ENCODE results near the gene TRIP13.

TRIP13 gene

DNA sequence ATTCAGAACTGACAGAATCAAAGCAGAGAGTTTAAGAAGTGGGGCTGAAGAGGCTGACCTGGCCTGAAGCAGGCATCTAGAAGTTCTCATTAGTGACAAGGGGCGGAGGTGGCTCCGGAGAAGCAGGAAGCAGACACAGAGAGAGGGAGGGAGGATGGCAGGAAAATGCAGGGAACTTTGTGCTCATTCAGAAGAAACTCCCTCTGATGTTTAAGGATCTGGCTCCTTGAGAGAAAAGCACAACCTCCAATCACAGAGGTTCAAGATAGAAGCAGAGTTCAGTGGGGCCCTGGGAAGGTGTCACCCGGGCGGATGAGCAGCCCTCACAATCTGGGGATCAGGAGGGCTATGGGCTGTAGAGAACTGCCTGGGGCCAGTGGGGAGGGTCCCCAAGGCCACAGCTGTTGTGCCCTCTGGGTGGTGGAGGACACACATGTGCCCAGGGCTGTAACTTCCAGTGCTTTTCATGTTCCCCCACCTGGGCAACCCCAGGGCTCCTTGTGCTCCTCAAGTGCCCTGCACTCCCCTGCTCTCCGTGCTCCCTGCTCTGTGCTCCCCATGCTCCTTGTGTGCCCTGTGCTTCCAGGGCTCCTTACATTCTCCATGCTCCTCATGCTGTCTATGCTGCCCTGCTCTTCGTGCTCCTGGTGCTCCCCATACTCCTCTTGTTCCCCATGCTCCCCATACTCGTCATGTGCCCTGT, 51.4 kb downstream of the TRIP13 start:
- DNase-seq (ENCODE audit: low read depth, low spot score) = no peak
- TF ChIP-seq, protein P1, sequence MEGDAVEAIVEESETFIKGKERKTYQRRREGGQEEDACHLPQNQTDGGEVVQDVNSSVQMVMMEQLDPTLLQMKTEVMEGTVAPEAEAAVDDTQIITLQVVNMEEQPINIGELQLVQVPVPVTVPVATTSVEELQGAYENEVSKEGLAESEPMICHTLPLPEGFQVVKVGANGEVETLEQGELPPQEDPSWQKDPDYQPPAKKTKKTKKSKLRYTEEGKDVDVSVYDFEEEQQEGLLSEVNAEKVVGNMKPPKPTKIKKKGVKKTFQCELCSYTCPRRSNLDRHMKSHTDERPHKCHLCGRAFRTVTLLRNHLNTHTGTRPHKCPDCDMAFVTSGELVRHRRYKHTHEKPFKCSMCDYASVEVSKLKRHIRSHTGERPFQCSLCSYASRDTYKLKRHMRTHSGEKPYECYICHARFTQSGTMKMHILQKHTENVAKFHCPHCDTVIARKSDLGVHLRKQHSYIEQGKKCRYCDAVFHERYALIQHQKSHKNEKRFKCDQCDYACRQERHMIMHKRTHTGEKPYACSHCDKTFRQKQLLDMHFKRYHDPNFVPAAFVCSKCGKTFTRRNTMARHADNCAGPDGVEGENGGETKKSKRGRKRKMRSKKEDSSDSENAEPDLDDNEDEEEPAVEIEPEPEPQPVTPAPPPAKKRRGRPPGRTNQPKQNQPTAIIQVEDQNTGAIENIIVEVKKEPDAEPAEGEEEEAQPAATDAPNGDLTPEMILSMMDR (IDR thresholded peaks at IDR 0.05; ENCODE audit: low read depth, low read length) = no peak
- in situ Hi-C loops (cut with HindIII; ENCODE audit: low sequenced_read_pairs) = no loop called here
- H3K4me3 ChIP-seq (ENCODE audit: low read depth, low read length) = no peak overlapping the region

DNA sequence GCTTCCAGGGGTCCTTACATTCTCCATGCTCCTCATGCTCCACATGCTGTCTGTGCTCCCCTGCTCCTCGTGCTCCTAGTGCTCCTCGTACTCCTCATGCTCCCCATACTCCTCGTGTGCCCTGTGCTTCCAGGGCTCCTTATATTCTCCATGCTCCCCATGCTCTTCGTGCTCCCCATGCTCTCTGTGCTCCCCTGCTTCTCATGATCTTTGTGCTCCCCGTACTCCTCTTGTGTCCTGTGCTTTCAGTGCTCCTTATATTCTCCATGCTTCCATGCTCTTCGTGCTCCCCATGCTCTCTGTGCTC, 51.9 kb downstream of the TRIP13 start:
- H3K4me3 ChIP-seq (ENCODE audit: low read depth, low read length) = no peak overlapping the region
- TF ChIP-seq, protein P1 (IDR thresholded peaks at IDR 0.05; ENCODE audit: low read depth, low read length) = no peak
- in situ Hi-C loops (cut with HindIII; ENCODE audit: low sequenced_read_pairs) = no loop called here
- DNase-seq (ENCODE audit: low read depth, low spot score) = no peak

DNA sequence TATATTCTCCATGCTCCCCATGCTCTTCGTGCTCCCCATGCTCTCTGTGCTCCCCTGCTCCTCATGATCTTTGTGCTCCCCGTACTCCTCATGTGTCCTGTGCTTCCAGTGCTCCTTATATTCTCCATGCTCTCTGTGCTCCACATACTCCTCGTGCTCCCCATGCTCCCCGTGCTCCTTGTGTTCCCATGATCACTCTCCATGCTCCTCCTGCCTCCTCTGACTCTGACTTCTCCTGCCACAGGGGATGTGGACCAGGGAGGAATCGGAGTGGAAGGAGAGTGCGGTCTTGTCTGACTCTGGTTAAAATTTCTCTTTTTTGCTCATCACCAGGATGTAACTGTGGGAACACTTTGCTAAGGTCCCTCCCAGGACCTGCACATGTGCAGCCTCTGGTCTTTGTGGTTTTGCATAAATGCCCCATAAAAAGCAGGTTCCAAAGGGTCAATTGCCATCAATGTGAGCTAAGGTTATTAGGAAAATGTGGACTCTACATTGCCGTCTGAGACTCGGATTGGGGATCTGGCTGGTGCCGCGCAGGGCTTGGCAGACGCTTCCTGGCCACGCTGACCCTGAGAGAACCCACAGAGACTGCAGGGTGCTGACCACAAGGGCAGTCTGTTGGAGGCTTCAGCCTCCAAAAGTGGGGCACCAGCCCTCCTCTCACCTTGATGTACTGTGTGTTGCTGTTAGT, 52.5 kb downstream of the TRIP13 start:
- peak; percentile 21 for DNase-seq (ENCODE audit: low read depth, low spot score)
- TF ChIP-seq, protein P1 (IDR thresholded peaks at IDR 0.05; ENCODE audit: low read depth, low read length) = no peak
- no peak overlapping the region for H3K4me3 ChIP-seq (ENCODE audit: low read depth, low read length)
- in situ Hi-C loops (cut with HindIII; ENCODE audit: low sequenced_read_pairs) = no loop called here

DNA sequence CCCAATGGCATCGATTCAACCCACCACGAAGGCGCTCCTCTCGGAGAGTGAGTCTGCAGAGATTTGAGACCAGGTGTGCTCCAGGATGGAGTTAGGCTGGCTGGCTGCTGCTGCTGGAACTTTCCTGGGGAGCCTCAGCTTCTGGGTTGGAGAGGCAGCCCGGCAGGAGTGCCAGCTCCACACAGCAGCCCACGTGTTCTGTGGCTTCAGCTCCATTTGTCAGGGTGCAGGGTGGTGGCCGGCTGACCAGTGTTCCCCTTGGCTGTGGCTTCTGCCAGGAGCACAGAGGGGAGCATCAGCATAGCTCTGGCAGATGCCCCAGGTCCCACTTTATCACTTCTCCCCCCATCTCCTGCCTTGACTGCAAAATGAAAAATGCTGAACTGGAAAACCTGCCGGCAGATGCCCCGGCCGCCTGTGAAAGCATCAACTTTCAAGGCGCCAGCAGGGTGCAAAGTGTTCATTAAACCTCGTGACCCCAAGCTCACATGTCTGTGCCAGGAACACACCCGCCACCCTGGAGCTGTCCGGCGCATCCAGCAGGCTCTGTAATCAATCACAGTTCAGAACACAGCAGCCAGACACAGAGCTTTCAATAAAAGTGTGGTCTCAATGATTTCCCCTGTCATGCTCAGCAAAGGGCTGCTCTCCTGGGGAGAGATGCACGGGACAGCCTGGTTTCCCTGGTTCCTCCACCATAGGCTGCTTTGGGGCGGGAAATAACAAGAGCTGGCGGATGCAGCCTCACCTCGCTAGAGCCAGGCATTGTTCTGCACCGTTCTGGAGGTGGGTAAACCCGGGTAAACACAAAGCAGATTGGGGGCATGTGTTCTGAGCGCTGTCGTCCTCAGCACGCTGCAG, 53.2 kb downstream of the TRIP13 start:
- TF ChIP-seq, protein P1 (IDR thresholded peaks at IDR 0.05; ENCODE audit: low read depth, low read length) = no peak
- in situ Hi-C loops (cut with HindIII; ENCODE audit: low sequenced_read_pairs) = no loop called here
- peak; percentile 6 for DNase-seq (ENCODE audit: low read depth, low spot score)
- H3K4me3 ChIP-seq (ENCODE audit: low read depth, low read length) = no peak overlapping the region

DNA sequence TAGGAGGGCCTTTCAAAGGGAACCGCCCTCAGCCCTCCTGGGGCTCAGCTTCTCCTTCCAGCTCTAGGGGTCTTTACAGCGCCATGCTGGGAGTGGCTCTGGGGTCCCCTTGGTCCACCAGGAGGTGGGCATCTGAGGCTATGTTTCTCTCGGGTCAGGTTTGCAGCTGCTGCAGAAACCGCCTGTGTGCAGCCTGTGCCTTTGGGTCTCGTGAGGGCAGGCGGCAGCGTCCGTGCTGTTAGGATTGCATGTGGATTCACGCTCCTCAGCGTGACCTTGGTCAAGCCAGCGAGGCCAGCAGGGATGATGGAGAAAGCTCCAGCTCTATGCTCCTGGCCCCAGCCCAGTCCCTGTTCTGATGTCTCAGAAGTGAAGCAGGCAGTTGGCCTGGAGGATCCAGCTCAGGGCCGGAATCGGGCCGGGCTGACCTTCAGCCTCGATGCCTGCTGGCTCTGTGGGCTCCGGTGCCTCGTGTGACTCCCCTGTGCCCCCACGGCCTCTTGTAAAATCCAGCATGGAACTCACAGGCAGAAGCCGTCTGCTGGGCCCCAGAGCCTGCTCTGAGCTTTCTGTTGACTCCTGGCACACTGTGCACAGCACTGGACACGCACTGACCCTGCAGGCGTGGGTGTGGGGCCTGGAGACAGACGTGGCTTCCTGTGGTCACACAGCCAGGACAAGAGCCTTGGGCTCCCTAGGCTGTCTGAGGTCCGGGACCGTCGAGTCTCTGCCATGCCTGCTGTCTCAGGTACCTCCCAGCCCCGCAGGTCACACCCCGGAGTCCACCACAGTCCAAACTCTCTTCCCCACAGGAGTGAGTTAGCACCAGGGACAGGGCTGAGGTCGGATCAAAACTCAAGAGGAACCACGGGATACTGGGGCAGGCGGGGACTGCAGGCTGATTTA, 54.3 kb downstream of the TRIP13 start:
- H3K4me3 ChIP-seq (ENCODE audit: low read depth, low read length) = no peak overlapping the region
- TF ChIP-seq, protein P1 (IDR thresholded peaks at IDR 0.05; ENCODE audit: low read depth, low read length) = no peak
- DNase-seq (ENCODE audit: low read depth, low spot score) = no peak
- in situ Hi-C loops (cut with HindIII; ENCODE audit: low sequenced_read_pairs) = no loop called here

Data from astrocyte of the spinal cord (primary cell).